Pancreas (tissue), 10 donors: ENCODE data around the gene VIPR1. TPM values are rescaled to one million over a fixed set of nuclear protein-coding genes. Genes with fewer than 3 reads are reported as not detected.
"Not testable (repeated sequence)": the region's sequence is repeated elsewhere in the genome, so short reads cannot be mapped to it uniquely, and the experiment has no call there.

ENCODE experiments used
- ATAC-seq, 4 donors: fragments of 200-7000 bp; cut with Tn5 transposase; one replicate each; pipeline versions ENCODE4 v1.8.0 to v1.9.1; 2020; ENCODE audit warnings: mild to moderate bottlenecking in 4 of 4, moderate library complexity in 4 of 4
- DNase-seq, 6 donors: peaks; one replicate each; pipeline ENCODE4 v3.0.0-alpha.2; 2020
- FAIRE-seq: peaks from 2 replicates; lab custom pipeline; 2012; peaks lifted over from hg19 to GRCh38; lab: Jason Lieb, UNC
- H3K27ac ChIP-seq, 4 donors: fragments of 200-600 bp; sonication (generic); 1 replicate in 3 of 4; 2 replicates in 1 of 4; pipeline versions ENCODE4 v1.5.0 to v1.8.0; 2020
- H3K27me3 ChIP-seq, 4 donors: fragments of 200-600 bp; one replicate each; pipeline ENCODE4 v1.8.0; 2021
- H3K36me3 ChIP-seq, 3 donors: fragments of 200-600 bp; sonication (generic) in 1 of 3; one replicate each; pipeline versions ENCODE4 v1.5.0 to v1.8.0; 2020 to 2021
- H3K4me1 ChIP-seq, 3 donors: fragments of 200-600 bp; one replicate each; pipeline ENCODE4 v1.8.0; 2021
- H3K4me3 ChIP-seq, 4 donors: fragments of 200-600 bp; sonication (generic) in 2 of 4; one replicate each; pipeline versions ENCODE4 v1.5.0 to v1.8.0; 2020 to 2021
- H3K9me3 ChIP-seq, 4 donors: fragments of 200-600 bp; one replicate each; pipeline ENCODE4 v1.8.0; 2021
- CTCF ChIP-seq, 4 donors: fragments of 200-600 bp; sonication (generic) in 3 of 4; IDR thresholded peaks; one replicate each; pipeline versions ENCODE4 v1.5.0 to v1.8.0; 2021; ENCODE audit warnings: antibody characterized with exemption in 4 of 4
- WGBS, 2 donors: extraction: QIAGEN DNeasy Blood & Tissue Kit; methylation state at CpG; one replicate each; pipeline ENCODE4 v1.1.7; 2013; 5-methylcytosine and 5-hydroxymethylcytosine counted together
- intact Hi-C, 3 donors: fragments of 100-400 bp; cut with DNase I; formaldehyde crosslinking; loops; one replicate each; pipeline versions ENCODE4 v1.11.1 to v1.14.2; 2022
- polyA plus RNA-seq, 2 donors: library from polyadenylated mRNA; stranded (reverse); fragments of 200-250 nt; gene quantifications; one replicate each; pipeline ENCODE4 v1.2.3, GENCODE V29; 2013
- total RNA-seq, 6 donors: library from RNA; stranded (reverse); fragmentation: NEBNext Ultra II Directional in 4 of 6; extraction: Animal tissue kit (Norgen Biotek cat#: 25700) in 4 of 6; gene quantifications; one replicate each; pipeline versions ENCODE4 v1.2.1 to v1.2.4, GENCODE V29; 2021 to 2023
- donor health status: healthy with polysubstance abuse.
- donor health status: DM: no; HTN: no; CAD: no; lungs with moderate emphysema.
- donor health status: DM: no; HTN: no; CAD: no.
- donor health status: control.
- donor health status: control.
- donor health status: Bipolar disorder and iron deficiency.
- donor health status: DM: yes; HTN: yes; CAD: no.
- donor health status: DM: no; HTN: no; CAD: no.
- donor health status: DM: no; HTN: no; CAD: no.
- donor health status: DM: yes; HTN: yes; CAD: no.

VIPR1 gene
- total and polyA plus RNA-seq, 8 donors, result 0.47 to 10.6 (median 2.1) TPM

DNA sequence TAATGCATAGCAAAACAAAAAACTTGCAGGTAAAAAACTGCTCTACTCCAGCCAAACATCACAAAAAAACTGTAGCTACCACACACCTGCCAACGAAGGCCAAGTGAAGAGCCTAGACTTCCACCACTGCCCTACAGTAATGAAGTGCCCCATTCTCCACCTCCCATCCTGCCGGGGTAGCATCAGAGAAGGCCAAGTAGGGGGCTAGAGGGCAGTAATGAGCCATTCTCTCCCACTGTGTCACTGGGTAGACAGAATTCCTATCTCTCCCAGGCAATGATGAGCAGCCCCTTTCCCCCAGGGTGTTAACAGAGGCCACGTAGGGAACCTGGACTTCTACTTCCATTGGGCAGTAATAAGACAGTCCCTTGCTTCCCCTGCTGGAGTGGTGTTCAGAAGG lies 69.8 kb downstream of the VIPR1 start:
- FAIRE-seq (no peak), ATAC-seq (peak in 3 of 4 donors; percentile 70 to 85 (median 77)), DNase-seq (no peak)
- Histone ChIP-seq H3K36me3 (peaks cover 0 to 20% (median 0%) of the 10 kb centered on the region in 3 donors), H3K4me3 (no peak overlapping the region), H3K4me1 (no peaks in the 10 kb centered on the region), H3K9me3 (no peaks in the 10 kb centered on the region), H3K27me3 (no peaks in the 10 kb centered on the region), H3K27ac (no peak overlapping the region)
- intact Hi-C loops, result no loop called here
- 64 to 67% methylated on average over 3 of the region's 3 CpGs for WGBS, 2 donors
- TF ChIP-seq CTCF (IDR thresholded peaks at IDR 0.05), result no peak

- ATAC-seq (no peak), DNase-seq (no peak), FAIRE-seq (no peak)
- no peaks in the 10 kb centered on the region for H3K4me1 ChIP-seq
- intact Hi-C loops, result no loop called here
- TF ChIP-seq CTCF (IDR thresholded peaks at IDR 0.05), result no peak
- no peak overlapping the region for H3K27ac ChIP-seq
- H3K9me3 ChIP-seq, result no peaks in the 10 kb centered on the region
- no peak overlapping the region for H3K4me3 ChIP-seq
- peaks cover 0 to 8% (median 0%) of the 10 kb centered on the region in 3 donors for H3K36me3 ChIP-seq
- H3K27me3 ChIP-seq, result no peaks in the 10 kb centered on the region
These were observed 72.8 kb downstream of the VIPR1 start for GRCh38 chr3:42575137-42575741.

GRCh38 chr3:42578054-42578453 lies 75.6 kb downstream of the VIPR1 start:
- no peak for FAIRE-seq
- Histone ChIP-seq H3K4me1 (peaks cover 3 to 11% (median 9%) of the 10 kb centered on the region in 3 donors), H3K4me3 (no peak overlapping the region), H3K9me3 (no peaks in the 10 kb centered on the region), H3K27ac (no peak overlapping the region), H3K36me3 (peaks cover 0 to 8% (median 0%) of the 10 kb centered on the region in 3 donors), H3K27me3 (no peaks in the 10 kb centered on the region)
- TF ChIP-seq CTCF (IDR thresholded peaks at IDR 0.05), result no peak
- ATAC-seq, result no peak
- 93 to 94% methylated on average over 4 of the region's 4 CpGs for WGBS, 2 donors
- intact Hi-C loops, result no loop called here
- DNase-seq, result no peak

DNA sequence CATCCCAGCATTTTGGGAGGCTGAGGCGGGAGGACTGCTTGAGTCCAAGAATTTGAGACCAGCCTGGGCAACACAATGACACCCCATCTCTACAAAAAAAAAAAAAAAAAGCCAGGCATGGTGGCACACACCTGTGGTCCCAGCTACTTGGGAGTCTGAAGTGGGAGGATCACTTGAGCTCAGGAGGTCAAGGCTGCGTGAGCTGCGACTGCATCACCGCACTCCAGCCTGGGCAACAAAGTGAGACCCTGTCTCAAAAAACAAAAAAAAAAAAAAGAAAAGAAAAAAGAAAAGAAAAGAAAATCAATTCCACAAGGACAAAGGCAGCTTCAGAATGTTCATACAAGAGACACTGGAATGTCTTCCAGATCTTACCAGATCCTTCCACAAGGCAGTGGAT lies 76.9 kb downstream of the VIPR1 start:
- intact Hi-C loops, H3K27ac ChIP-seq, ATAC-seq, H3K9me3 ChIP-seq, H3K4me3 ChIP-seq, H3K36me3 ChIP-seq, FAIRE-seq, DNase-seq, H3K27me3 ChIP-seq: not testable (repeated sequence)
- peaks cover 3 to 11% (median 9%) of the 10 kb centered on the region in 3 donors for H3K4me1 ChIP-seq
- 93 to 95% methylated on average over 4 of the region's 4 CpGs for WGBS, 2 donors

- DNase-seq, result no peak
- intact Hi-C loops, result loop anchor here in 1 of 3 donors (10.0 kb wide), 1 partner anchor 163 kb away; no protein-coding TSS in a partner anchor
- Histone ChIP-seq H3K4me1 (peaks cover 3 to 11% (median 9%) of the 10 kb centered on the region in 3 donors), H3K4me3 (peak overlapping the region; percentile 71 to 95 (median 86)), H3K27ac (peak overlapping the region; percentile 72 to 84 (median 81)), H3K27me3 (no peaks in the 10 kb centered on the region), H3K36me3 (no peaks in the 10 kb centered on the region), H3K9me3 (no peaks in the 10 kb centered on the region)
- no peak for TF ChIP-seq CTCF (IDR thresholded peaks at IDR 0.05)
- no peak for ATAC-seq
- WGBS, 2 donors, result 1% methylated on average over 11 of the region's 11 CpGs
- FAIRE-seq, result no peak
These were observed 78.9 kb downstream of the VIPR1 start for GRCh38 chr3:42581400-42581708.
